Activated CD4-positive, alpha-beta T cell treated with anti-CD3 and anti-CD28 coated beads, Interleukin-10, Interleukin-2, amounts not matched to agents 100 ng/mL and 50 ng/mL, durations not matched to agents 16 hours and 8 hours (primary cell): Measurements from ENCODE around the gene GFER.

ENCODE experiments used
- DNase-seq: peaks from one replicate; pipeline ENCODE4 v3.0.0-alpha.2; 2020

Gene GFER

GRCh38 chr16:1991588-1991947 lies 7.6 kb downstream of the GFER start:
- no peak for DNase-seq

DNA sequence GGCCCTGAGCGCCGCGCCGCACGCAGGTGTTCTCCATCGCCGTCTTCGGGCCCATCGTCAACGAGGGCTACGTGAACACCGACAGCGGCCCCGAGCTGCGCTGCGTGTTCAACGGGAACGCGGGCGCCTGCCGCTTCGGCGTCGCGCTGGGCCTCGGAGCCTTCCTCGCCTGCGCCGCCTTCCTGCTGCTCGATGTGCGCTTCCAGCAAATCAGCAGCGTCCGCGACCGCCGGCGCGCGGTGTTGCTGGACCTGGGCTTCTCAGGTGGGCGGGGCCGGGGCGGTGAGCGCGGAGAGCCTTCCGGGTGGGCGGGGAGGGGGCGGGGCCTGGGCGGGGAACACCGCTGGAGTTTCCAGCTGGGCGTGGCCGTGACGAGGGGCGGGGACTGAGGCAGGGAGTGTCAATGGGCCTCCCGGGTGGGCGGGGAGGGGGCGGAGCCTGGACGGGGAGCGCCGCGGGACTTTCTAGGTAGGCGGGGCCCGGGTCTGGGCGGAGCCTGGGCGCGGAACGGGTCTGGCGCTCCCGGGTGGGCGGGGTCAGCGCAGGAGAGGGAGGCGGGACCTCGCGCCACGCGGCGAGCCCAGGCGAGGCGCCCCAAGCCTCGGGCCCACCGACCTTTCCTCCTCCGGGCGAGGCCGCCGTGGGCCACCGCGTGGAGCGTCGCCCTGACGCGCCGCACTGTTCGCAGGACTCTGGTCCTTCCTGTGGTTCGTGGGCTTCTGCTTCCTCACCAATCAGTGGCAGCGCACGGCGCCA lies 8.1 kb downstream of the GFER start:
- DNase-seq, result peak; percentile 99

GRCh38 chr16:1992704-1993317 lies 8.8 kb downstream of the GFER start:
- DNase-seq, result no peak

DNA sequence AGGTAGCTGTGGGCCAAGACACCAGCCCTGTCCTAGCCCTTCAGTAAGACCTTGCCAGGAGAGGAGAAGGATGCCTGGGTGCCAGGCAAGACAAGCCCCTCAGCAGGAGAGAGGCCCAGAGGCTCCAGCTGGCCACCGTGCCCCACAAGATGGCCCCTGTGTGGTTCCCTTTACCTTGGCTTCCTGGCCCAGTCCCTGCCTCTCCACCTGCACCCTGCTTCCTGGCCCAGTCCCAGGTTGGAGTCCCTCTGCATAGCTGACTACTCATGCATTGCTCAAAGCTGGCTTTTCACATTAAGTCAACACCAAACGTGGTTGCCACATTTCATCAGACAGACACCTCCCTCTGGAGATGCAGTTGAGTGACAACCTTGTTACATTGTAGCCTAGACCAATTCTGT lies 9.7 kb downstream of the GFER start:
- peak; percentile 78 for DNase-seq

DNA sequence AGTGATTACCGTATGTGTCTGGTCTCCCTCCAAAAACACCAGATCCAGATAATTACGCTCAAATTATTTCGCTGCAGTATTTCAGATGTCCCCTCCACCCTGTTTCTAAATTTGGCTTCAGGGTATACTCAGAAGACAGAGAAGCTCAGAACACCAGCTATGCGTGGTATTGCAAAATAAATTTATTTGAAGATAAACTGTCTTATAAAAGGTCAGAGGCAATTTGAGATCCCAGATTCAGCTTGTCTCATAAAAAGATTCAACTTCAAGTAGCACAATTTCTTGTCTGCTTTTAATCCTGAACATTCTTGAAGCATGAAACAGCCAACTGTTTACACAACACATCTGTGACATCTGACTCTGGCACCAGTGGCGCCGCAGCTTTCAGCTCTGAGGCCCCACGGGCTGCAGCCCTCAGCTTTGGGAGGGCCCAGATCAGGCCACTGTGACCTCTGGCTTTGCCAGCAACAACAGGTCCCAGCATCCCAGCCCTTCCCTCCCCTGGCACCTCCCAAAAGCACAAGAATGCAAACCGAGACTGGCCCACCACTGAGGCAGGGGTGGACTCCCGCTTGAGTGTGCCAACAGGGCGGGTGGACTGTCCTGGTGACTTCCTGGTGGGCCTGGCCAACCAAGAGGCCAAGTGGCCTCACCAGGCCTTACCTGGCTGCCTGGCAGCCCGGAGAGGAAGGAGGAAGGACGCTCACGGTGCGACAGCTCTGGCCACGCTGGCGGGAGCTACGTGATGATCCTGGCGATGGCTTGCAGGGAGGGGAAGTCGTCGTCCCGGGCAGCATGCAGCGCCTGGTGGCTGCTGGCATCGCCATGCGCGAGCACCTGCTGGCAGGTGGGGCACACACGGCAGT lies 13.7 kb downstream of the GFER start:
- DNase-seq, result no peak

GRCh38 chr16:1998360-1998835 lies 14.4 kb downstream of the GFER start:
- DNase-seq, result no peak

DNA sequence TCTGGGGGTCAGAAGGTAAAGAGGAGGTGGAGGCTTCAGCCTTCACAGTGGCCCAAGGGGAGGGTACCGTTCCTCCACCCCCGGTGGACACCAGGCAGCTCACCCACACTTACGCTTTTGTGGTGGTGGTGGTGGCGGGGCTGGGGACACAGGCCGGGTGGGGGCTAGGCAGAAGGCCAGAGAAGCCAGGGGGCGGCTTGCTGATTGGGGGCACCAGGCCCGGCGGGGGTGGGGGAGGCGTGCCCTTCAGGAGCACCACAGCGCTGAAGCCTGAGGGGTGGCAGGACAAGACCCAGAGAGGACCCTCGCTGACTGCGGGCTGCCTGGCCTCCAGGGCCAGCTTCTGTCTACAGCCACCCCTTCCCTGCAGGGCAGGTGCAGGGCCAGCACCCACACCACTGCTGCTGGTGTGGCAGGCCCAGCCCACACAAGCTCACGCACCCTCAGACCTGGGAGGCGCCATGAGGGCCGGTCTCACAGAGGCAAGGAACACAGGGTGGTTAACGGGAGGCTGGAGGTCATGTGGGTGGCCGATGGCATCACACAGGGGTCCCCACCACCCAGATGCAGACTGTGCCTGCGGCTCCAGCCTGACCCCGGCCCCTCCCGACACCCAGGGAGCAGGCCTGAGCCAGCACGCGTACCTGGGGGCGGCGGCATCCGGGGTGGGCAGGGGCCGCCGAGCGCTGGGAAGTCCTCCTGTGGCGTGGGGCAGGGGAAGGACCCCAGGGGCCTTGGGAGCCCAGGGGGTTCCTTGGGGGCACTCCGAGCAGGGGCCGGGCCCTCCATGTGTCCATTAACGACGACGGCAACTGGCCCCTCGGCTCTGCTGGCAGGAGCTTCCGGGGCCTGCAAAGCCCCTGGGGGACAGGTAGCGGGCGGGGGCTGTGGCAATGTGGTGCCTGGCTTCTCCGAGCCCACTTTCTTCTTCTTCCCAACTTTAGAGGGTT lies 15.1 kb downstream of the GFER start:
- no peak for DNase-seq

DNA sequence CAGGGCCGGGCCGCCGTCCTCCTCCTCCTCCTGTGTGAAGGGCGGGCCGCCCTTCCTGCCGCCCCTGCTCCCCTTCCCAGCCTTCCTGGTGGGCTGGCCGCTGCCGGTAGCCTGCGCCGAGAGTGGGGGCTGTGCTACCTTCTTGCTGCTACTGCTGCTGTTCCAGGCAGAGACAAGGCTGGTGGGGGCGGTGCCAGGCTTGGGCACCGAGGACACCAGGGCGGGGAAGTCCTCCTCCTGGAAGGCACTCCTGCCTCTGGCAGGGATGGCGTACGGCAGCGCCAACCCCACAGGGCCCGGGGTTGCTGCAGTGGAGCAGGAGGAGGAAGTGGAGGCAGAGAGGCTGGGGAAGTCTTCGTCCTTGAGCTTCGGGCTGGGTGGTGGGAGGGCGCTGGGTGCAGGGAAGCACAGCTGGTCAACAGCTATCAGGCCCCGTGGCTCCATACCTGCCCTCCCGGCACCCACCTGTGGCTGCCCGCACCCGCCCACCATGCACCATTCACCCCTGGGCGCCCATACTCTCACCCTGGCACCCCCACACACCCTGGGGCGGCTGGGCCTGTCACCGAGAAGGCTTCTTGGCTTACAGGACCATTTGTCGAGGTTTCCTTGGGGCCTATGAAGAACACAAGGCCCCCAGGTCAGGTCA lies 16.0 kb downstream of the GFER start:
- no peak for DNase-seq

DNA sequence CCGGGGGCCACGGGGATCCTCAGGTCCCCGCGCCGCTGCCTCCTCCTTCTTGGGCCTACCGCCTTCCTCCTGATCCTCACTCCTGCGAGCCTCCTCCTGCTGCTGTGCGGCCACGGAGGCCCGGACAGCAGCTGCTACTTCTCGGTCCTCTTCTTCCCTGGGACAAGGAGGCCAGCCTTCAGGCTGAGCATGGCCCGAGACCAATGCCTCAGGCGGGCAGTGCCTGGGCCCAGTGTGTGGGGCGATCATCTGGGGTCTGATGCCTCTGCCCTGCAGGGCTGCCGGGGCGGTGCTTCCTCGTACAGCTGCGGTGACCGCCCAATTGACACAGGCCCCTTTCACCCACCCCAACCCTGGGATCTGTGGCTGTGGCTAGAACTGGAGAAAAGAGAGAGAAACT lies 17.0 kb downstream of the GFER start:
- no peak for DNase-seq

DNA sequence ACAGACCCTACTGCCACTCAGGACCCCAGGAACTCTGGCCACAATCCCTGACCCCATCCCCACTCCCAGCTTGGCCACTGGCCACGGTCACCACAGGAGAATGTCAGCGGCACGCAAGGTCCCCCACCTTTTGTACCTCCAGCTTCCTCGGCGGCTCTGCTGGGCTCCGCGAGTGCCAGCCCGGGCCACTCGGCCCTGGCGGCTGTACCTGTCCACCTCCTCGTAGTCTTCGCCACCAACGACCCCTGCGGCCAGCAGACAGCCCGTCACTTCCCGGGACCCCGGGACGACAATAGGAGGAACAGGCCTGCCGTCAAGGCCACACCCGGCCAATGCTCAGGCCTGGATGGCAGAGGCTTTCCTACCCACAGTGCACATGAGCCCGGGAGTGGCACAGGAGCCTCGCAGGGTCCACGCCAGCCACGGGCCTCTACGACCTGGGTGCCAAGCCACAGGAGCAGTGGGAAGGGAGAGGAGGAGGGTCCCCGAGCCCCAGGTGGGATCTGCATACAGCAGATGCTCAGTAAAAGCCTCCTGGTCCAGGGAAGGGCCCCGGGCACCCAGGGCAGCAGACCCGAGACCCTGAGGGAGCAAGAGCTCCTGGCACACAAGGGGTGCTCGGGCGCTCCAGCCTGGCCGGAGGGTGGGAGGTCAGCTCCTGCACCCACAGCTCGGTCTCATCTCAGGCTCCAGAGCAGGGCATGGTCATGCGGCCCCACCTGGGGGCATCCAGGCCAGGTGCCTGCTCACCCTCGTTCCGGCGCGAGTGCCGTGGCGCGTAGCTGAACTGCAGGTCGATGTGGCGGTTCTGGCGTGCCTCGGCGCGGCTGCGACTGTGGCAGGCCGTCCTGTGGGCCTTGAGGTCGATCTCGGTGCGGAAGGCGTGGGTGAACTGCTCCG lies 17.7 kb downstream of the GFER start:
- DNase-seq, result no peak

GRCh38 chr16:2002406-2003230 lies 18.6 kb downstream of the GFER start:
- no peak for DNase-seq

DNA sequence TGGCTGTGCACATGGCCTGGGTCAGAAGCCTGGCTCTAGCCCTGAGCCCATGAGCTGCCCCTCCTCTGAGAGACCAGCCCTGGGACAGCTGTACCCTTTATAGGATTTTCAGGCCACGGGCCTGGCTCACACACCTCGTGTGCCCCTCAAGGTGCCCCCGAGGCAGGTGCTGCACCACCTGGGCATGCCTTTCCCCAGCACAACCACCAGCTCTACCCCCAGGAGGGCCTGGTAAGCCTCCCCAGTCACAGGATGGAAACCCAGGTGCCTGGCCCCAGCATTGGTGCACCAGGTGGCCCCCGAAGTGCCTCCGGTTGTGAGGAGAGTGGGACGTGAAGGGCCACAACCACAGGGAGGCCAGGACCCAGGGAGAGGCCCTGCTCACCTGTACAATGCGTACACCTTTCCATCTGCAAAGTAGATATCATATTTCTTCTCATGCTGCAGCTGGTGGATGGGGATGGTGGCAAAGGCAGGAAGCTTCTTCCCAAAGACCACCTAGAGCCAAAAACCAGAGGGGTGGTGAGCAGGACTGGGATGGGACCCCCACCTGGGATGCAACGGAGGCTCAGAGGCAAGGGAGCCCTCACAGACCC lies 19.3 kb downstream of the GFER start:
- no peak for DNase-seq

DNA sequence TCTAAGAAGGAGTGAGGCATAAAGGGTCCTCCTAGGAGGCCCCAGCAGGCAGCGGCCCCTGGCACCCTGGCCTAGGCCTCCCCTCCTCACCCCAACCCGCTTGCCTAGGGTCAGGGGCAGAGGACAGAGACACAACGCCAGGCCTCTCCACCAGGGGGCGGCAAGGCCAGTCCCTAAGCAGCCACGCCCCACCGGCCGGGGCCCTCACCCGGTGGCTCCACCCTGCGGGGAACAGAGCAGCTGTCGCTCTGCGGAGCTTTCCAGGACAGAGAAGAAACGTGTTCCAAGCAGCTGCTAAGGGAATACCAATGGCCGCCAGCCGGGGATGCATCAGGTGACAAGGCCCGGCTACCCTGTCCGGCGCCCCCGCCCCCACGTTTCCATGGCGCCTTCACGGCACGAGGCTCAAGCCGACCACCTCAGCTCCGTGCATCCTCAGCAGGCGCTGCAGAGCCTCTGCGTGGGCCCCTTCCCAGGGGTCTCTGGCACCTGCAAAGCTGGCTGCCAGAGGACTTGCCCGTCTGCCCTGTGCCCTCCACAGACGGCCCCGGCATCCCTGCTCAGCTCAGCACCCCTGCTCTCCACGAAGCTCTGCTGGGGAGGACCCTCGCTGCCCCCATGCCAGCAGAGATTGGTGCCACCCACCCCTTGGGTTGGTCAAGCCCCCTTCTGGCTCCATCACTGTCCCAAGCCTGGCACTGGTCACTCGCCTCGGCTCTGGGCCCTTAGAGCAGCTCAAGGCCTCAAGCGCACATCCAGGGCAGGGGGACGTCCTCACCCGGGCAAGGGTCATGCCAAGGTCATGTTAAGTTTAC lies 20.0 kb downstream of the GFER start:
- peak; percentile 93 for DNase-seq

DNA sequence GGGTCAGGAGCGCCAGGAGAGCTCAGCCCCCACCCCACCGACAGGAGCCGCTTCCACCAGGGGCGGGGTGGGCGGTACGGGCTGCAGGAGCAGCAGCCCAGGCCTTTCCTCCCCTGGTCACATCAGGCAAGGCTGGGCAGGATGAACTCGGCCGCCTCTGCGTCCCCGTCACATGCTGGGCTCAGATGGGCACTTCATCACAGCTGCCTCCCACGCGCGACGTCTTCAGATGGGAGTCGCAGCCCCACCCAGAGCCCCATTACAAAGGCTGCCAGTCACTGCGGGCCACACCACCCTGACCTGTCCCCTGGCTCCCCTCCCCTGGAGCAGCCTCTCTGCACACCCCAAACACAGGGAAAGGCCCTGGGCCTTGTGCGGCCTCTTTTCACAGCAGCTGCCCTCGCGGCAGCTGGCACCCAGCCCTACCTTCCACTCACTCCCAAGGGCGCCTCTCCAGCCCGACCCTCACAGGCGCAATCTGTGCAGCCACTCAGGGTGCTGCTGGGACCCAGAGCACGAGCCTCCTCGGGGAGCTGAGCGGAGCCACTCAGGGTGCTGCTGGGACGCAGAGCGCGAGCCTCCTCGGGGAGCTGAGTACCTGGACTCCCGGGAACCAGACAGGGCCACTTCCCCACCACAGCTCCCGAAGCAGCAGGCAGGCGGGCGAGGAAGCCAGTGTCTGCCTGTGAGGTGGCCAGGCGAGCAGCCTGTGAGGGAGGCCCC lies 21.0 kb downstream of the GFER start:
- DNase-seq, result no peak

- DNase-seq, result no peak
Measured at GRCh38 chr16:2005646-2006045, 21.7 kb downstream of the GFER start.

GRCh38 chr16:2006317-2006716 lies 22.3 kb downstream of the GFER start:
- DNase-seq, result no peak

GRCh38 chr16:2007081-2007836 lies 23.3 kb downstream of the GFER start:
- no peak for DNase-seq
